Stimulated activated naive CD8-positive, alpha-beta T cell treated with anti-CD3 and anti-CD28 coated beads, Interleukin-15, Interleukin-2, amounts not matched to agents 100 ng/mL and 50 ng/mL, for 24 hours (primary cell): ENCODE data around the gene STX11.
"Not testable (repeated sequence)": the region's sequence is repeated elsewhere in the genome, so short reads cannot be mapped to it uniquely, and the experiment has no call there.

ENCODE experiments used
- H3K27ac Mint-ChIP-seq: one replicate; pipeline ENCODE4 v1.8.0; 2021; ENCODE audit warnings: mild to moderate bottlenecking, mixed read lengths
- H3K27me3 Mint-ChIP-seq: one replicate; pipeline ENCODE4 v1.8.0; 2021; ENCODE audit warnings: mixed read lengths
- H3K36me3 Mint-ChIP-seq: one replicate; pipeline ENCODE4 v1.8.0; 2021; ENCODE audit warnings: low read depth, mixed read lengths
- H3K4me1 Mint-ChIP-seq: one replicate; pipeline ENCODE4 v1.8.0; 2021; ENCODE audit warnings: low read depth, mixed read lengths
- H3K4me3 Mint-ChIP-seq: one replicate; pipeline ENCODE4 v1.8.0; 2021; ENCODE audit warnings: mild to moderate bottlenecking, mixed read lengths
- H3K9me3 Mint-ChIP-seq: one replicate; pipeline ENCODE4 v1.8.0; 2021; ENCODE audit warnings: mixed read lengths

STX11 gene

DNA sequence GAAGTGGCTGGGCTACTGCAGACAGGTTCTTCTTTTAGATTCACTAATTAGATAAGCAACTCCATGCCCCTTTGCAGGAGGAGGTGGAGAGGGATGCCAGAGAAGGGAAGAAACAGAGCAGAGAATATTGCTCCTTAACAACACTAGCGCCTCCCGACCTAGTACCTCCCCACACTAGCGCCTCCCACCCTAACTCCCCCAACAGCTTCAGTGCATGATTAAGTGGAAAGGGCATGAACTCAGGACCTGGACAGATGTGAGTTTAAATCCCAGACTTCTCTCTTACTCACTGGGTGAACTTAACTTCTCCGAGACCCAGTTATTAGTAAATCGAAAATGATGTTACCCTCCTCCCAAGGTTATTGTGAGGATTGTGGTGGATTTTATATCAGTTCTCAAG is 25.7 kb downstream of the STX11 start:
- H3K27me3 Mint-ChIP-seq, result no peaks in the 10 kb centered on the region

GRCh38 chr6:144177726-144178125 is 27.4 kb downstream of the STX11 start:
- Mint-ChIP-seq H3K9me3 (no peaks in the 10 kb centered on the region), H3K27me3 (no peaks in the 10 kb centered on the region), H3K4me3 (no peak overlapping the region), H3K4me1 (peaks cover 44% of the 10 kb centered on the region), H3K36me3 (peaks cover 58% of the 10 kb centered on the region), H3K27ac (no peak overlapping the region)

More for the DNA sequence above, 25.7 kb downstream of the STX11 start:
- Mint-ChIP-seq H3K4me1 (peaks cover 36% of the 10 kb centered on the region), H3K36me3 (peaks cover 62% of the 10 kb centered on the region), H3K27ac (no peak overlapping the region), H3K4me3 (no peak overlapping the region), H3K9me3 (no peaks in the 10 kb centered on the region)

- Mint-ChIP-seq H3K36me3 (peaks cover 57% of the 10 kb centered on the region), H3K4me3 (no peak overlapping the region), H3K4me1 (peaks cover 49% of the 10 kb centered on the region), H3K27ac (no peak overlapping the region), H3K27me3 (no peaks in the 10 kb centered on the region), H3K9me3 (no peaks in the 10 kb centered on the region)
Measured at GRCh38 chr6:144178323-144178722, 28.0 kb downstream of the STX11 start.

- peaks cover 54% of the 10 kb centered on the region for H3K36me3 Mint-ChIP-seq
- peaks cover 49% of the 10 kb centered on the region for H3K4me1 Mint-ChIP-seq
- H3K4me3 Mint-ChIP-seq, result no peak overlapping the region
- H3K27me3 Mint-ChIP-seq, result no peaks in the 10 kb centered on the region
- no peaks in the 10 kb centered on the region for H3K9me3 Mint-ChIP-seq
- no peak overlapping the region for H3K27ac Mint-ChIP-seq
Measured at GRCh38 chr6:144179237-144179636, 28.9 kb downstream of the STX11 start.

GRCh38 chr6:144179828-144180227 is 29.5 kb downstream of the STX11 start:
- Mint-ChIP-seq H3K27ac (no peak overlapping the region), H3K4me1 (peaks cover 49% of the 10 kb centered on the region), H3K4me3 (no peak overlapping the region), H3K9me3 (no peaks in the 10 kb centered on the region), H3K27me3 (no peaks in the 10 kb centered on the region), H3K36me3 (peaks cover 54% of the 10 kb centered on the region)

- H3K27ac Mint-ChIP-seq, H3K27me3 Mint-ChIP-seq, H3K4me3 Mint-ChIP-seq, H3K9me3 Mint-ChIP-seq: not testable (repeated sequence)
- H3K4me1 Mint-ChIP-seq, result peaks cover 49% of the 10 kb centered on the region
- peaks cover 55% of the 10 kb centered on the region for H3K36me3 Mint-ChIP-seq
Measured at GRCh38 chr6:144180354-144180753, 30.0 kb downstream of the STX11 start.

- peaks cover 59% of the 10 kb centered on the region for H3K36me3 Mint-ChIP-seq
- no peak overlapping the region for H3K27ac Mint-ChIP-seq
- H3K4me3 Mint-ChIP-seq, result no peak overlapping the region
- no peaks in the 10 kb centered on the region for H3K27me3 Mint-ChIP-seq
- H3K4me1 Mint-ChIP-seq, result peaks cover 49% of the 10 kb centered on the region
- no peaks in the 10 kb centered on the region for H3K9me3 Mint-ChIP-seq
Measured at GRCh38 chr6:144181639-144182038, 31.3 kb downstream of the STX11 start.

GRCh38 chr6:144184186-144184585 is 33.9 kb downstream of the STX11 start:
- H3K4me3 Mint-ChIP-seq, H3K9me3 Mint-ChIP-seq, H3K27ac Mint-ChIP-seq, H3K27me3 Mint-ChIP-seq: not testable (repeated sequence)
- Mint-ChIP-seq H3K4me1 (peaks cover 29% of the 10 kb centered on the region), H3K36me3 (peaks cover 66% of the 10 kb centered on the region)

DNA sequence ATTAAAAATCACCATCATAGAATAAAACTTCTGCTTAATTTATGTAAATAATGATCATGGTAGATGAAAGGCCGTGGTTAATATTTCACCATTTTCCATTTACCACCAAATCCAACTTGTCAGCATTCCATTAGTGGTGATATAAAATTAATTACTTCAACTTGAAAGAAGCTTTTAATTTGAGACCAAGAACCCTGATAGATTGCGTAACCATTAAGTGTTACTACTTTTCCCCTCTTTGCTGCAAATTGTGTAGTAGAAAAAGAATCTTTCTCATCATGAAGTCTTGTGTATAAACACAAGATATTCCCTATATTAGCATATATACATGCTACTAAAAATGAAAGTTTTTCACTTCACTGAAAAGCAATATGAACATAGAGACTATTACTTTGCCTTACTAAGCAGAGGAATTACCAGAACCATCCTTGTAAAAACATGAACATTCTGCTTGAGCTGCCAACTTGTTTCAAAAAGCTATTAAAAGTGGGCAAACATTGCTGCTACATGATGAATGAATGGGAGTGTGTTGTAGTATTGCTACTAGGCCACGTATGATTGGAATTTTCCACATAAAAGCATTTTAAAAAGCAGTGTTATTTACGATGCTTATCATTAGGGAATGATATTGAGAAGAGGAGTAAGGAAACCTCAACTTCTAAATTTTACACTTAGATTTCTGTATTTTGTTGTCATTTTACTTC is 35.0 kb downstream of the STX11 start:
- Mint-ChIP-seq H3K9me3 (no peaks in the 10 kb centered on the region), H3K4me3 (no peak overlapping the region), H3K4me1 (peaks cover 19% of the 10 kb centered on the region), H3K27ac (no peak overlapping the region), H3K36me3 (peaks cover 70% of the 10 kb centered on the region), H3K27me3 (no peaks in the 10 kb centered on the region)

- Mint-ChIP-seq H3K9me3 (no peaks in the 10 kb centered on the region), H3K36me3 (peaks cover 59% of the 10 kb centered on the region), H3K27me3 (no peaks in the 10 kb centered on the region), H3K27ac (no peak overlapping the region), H3K4me3 (no peak overlapping the region), H3K4me1 (peaks cover 12% of the 10 kb centered on the region)
Measured at GRCh38 chr6:144186817-144187625, 36.7 kb downstream of the STX11 start.

- peaks cover 45% of the 10 kb centered on the region for H3K36me3 Mint-ChIP-seq
- no peaks in the 10 kb centered on the region for H3K27me3 Mint-ChIP-seq
- no peak overlapping the region for H3K27ac Mint-ChIP-seq
- no peaks in the 10 kb centered on the region for H3K9me3 Mint-ChIP-seq
- no peak overlapping the region for H3K4me3 Mint-ChIP-seq
- H3K4me1 Mint-ChIP-seq, result no peaks in the 10 kb centered on the region
Measured at GRCh38 chr6:144189351-144189750, 39.0 kb downstream of the STX11 start.

DNA sequence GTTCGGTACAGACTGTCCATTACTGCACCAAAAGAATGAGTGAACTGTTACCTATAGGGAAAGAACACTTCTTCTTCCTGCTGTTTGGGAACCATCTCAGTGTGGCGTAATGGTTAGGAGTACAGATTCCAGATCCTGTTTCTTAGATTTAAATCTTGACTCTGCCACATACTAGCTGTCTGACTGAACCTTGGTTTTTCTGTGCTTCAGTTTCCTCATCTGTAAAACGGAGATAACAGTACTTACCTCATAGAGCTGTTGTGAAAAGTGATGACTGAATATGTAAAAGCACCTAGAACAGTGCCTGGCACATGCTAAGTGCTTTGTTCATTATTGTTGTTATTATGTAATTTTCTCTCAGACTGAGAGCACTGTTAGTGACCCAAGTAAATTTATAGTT is 39.8 kb downstream of the STX11 start:
- Mint-ChIP-seq H3K27me3 (no peaks in the 10 kb centered on the region), H3K36me3 (peaks cover 45% of the 10 kb centered on the region), H3K27ac (no peak overlapping the region), H3K4me1 (no peaks in the 10 kb centered on the region), H3K4me3 (no peak overlapping the region), H3K9me3 (no peaks in the 10 kb centered on the region)

GRCh38 chr6:144190593-144190992 is 40.3 kb downstream of the STX11 start:
- Mint-ChIP-seq H3K36me3 (peaks cover 42% of the 10 kb centered on the region), H3K27ac (no peak overlapping the region), H3K4me1 (no peaks in the 10 kb centered on the region)

GRCh38 chr6:144193181-144193580 is 42.9 kb downstream of the STX11 start:
- Mint-ChIP-seq H3K36me3 (peaks cover 21% of the 10 kb centered on the region), H3K9me3 (peaks cover 3% of the 10 kb centered on the region), H3K27me3 (no peaks in the 10 kb centered on the region)

More at GRCh38 chr6:144190593-144190992, 40.3 kb downstream of the STX11 start:
- Mint-ChIP-seq H3K4me3 (no peak overlapping the region), H3K9me3 (no peaks in the 10 kb centered on the region), H3K27me3 (no peaks in the 10 kb centered on the region)

GRCh38 chr6:144194293-144194810 is 44.0 kb downstream of the STX11 start:
- H3K27me3 Mint-ChIP-seq, result no peaks in the 10 kb centered on the region
- H3K9me3 Mint-ChIP-seq, result peaks cover 11% of the 10 kb centered on the region
- peaks cover 15% of the 10 kb centered on the region for H3K36me3 Mint-ChIP-seq
- no peak overlapping the region for H3K4me3 Mint-ChIP-seq
- no peak overlapping the region for H3K27ac Mint-ChIP-seq
- peaks cover 12% of the 10 kb centered on the region for H3K4me1 Mint-ChIP-seq

More at GRCh38 chr6:144193181-144193580, 42.9 kb downstream of the STX11 start:
- Mint-ChIP-seq H3K4me3 (no peak overlapping the region), H3K27ac (no peak overlapping the region), H3K4me1 (peaks cover 2% of the 10 kb centered on the region)
